ENCODE results near the gene CHST5.
"Not testable (repeated sequence)": the region's sequence is repeated elsewhere in the genome, so short reads cannot be mapped to it uniquely, and the experiment has no call there.

The CHST5 gene

DNA sequence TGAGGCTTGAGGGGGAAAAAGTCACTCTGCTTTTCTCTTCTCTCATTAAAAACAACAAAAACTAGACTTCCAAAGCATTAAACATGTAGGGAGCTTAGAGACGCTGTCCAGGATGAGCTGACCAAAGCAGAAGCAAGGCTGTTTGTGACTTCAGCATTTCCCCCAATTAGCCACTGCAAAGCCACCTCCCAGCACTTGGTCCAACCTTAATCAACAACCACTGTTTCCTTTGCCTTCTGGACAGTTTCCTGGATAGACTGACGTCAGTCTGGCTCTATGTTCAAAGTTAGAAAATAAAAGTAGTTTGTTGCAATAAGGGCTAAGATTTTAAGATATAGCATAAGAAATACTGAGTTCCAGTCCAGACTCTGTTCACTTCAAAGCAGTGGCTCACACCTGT, 17.0 kb upstream of the CHST5 start:
- no peaks in the 10 kb centered on the region for H3K9me3 ChIP-seq (ENCODE audit: control insufficient read depth, insufficient read depth, low read length)
- H3K27ac ChIP-seq (ENCODE audit: low read length), result no peak overlapping the region
- no peaks in the 10 kb centered on the region for H3K36me3 ChIP-seq (ENCODE audit: control insufficient read depth, insufficient read depth, low read length)
- DNase-seq (ENCODE audit: low read depth, low spot score), result no peak
- no peaks in the 10 kb centered on the region for H3K4me1 ChIP-seq (ENCODE audit: control insufficient read depth, insufficient read depth, low read length)
- no CpG with 5 or more reads among the region's 2 CpGs for WGBS (ENCODE audit: insufficient coverage, insufficient read length)
- no peak overlapping the region for H3K4me3 ChIP-seq (ENCODE audit: low read length)
- no peaks in the 10 kb centered on the region for H3K27me3 ChIP-seq (ENCODE audit: control insufficient read depth, insufficient read depth, low read length)

- Histone ChIP-seq H3K27ac (ENCODE audit: low read length) (no peak overlapping the region), H3K27me3 (ENCODE audit: control insufficient read depth, insufficient read depth, low read length) (no peaks in the 10 kb centered on the region), H3K4me3 (ENCODE audit: low read length) (no peak overlapping the region), H3K9me3 (ENCODE audit: control insufficient read depth, insufficient read depth, low read length) (no peaks in the 10 kb centered on the region), H3K36me3 (ENCODE audit: control insufficient read depth, insufficient read depth, low read length) (no peaks in the 10 kb centered on the region), H3K4me1 (ENCODE audit: control insufficient read depth, insufficient read depth, low read length) (no peaks in the 10 kb centered on the region)
- WGBS (ENCODE audit: insufficient coverage, insufficient read length), result no CpG with 5 or more reads among the region's 7 CpGs
- DNase-seq (ENCODE audit: low read depth, low spot score), result no peak
These were observed 14.3 kb upstream of the CHST5 start for GRCh38 chr16:75550211-75550662.

- not testable (repeated sequence) for H3K4me1 ChIP-seq (ENCODE audit: control insufficient read depth, insufficient read depth, low read length); H3K36me3 ChIP-seq (ENCODE audit: control insufficient read depth, insufficient read depth, low read length); H3K27me3 ChIP-seq (ENCODE audit: control insufficient read depth, insufficient read depth, low read length); DNase-seq (ENCODE audit: low read depth, low spot score); H3K9me3 ChIP-seq (ENCODE audit: control insufficient read depth, insufficient read depth, low read length); H3K4me3 ChIP-seq (ENCODE audit: low read length); H3K27ac ChIP-seq (ENCODE audit: low read length)
- no CpG with 5 or more reads among the region's 9 CpGs for WGBS (ENCODE audit: insufficient coverage, insufficient read length)
These were observed 12.5 kb upstream of the CHST5 start for GRCh38 chr16:75548456-75548855.

- H3K4me3 ChIP-seq (ENCODE audit: low read length), result no peak overlapping the region
- WGBS (ENCODE audit: insufficient coverage, insufficient read length), result no CpG with 5 or more reads among the region's 7 CpGs
- H3K9me3 ChIP-seq (ENCODE audit: control insufficient read depth, insufficient read depth, low read length), result no peaks in the 10 kb centered on the region
- H3K27ac ChIP-seq (ENCODE audit: low read length), result no peak overlapping the region
- no peaks in the 10 kb centered on the region for H3K27me3 ChIP-seq (ENCODE audit: control insufficient read depth, insufficient read depth, low read length)
- H3K36me3 ChIP-seq (ENCODE audit: control insufficient read depth, insufficient read depth, low read length), result peaks cover 2% of the 10 kb centered on the region; the same call in 1 of the 2 replicates
- DNase-seq (ENCODE audit: low read depth, low spot score), result no peak
- H3K4me1 ChIP-seq (ENCODE audit: control insufficient read depth, insufficient read depth, low read length), result no peaks in the 10 kb centered on the region
These were observed 10.4 kb upstream of the CHST5 start for GRCh38 chr16:75546293-75546692.

DNA sequence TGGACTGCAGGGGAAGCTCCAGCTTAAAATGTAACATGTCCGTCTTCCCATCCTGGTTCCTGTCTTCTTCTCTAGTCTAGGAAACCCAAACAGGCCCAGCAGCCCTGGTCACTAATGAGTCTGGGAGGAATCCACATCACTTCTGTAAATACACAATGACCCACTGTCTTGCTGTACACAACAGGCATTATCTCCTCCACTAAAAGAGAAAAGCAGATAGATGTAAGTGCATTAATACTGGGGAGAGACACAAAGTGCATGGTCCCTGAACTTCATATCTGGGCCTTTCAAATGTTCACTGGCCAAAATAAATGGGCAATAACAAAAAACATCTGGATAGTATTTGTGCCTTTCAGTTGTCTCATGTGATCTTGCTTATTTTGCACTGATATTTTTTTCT, 10.0 kb upstream of the CHST5 start:
- WGBS (ENCODE audit: insufficient coverage, insufficient read length), result no CpG with 5 or more reads among the region's 1 CpG
- H3K27ac ChIP-seq (ENCODE audit: low read length); H3K36me3 ChIP-seq (ENCODE audit: control insufficient read depth, insufficient read depth, low read length); H3K27me3 ChIP-seq (ENCODE audit: control insufficient read depth, insufficient read depth, low read length); H3K9me3 ChIP-seq (ENCODE audit: control insufficient read depth, insufficient read depth, low read length); H3K4me1 ChIP-seq (ENCODE audit: control insufficient read depth, insufficient read depth, low read length); DNase-seq (ENCODE audit: low read depth, low spot score); H3K4me3 ChIP-seq (ENCODE audit: low read length): not testable (repeated sequence)

DNA sequence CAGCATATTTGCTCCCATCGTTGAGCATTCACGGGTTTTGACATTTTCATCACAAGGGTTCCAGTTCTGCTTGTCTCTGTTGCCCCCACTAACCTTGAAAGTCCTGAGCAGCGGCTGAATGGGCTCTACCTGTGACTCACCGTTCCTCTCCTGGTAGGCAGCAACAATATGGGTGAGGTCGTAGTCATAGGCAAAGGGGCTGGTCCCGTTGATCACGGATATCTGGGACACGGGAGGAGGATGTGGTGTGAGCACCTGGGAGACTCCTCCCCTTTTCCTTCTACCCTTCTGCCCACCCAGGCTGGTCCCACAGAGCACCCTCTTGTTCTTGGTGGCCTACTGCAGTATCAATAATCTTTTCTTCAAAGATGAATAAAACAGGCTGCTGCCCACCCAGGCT, 6.6 kb upstream of the CHST5 start:
- not testable (repeated sequence) for DNase-seq (ENCODE audit: low read depth, low spot score); H3K36me3 ChIP-seq (ENCODE audit: control insufficient read depth, insufficient read depth, low read length); H3K27me3 ChIP-seq (ENCODE audit: control insufficient read depth, insufficient read depth, low read length); H3K9me3 ChIP-seq (ENCODE audit: control insufficient read depth, insufficient read depth, low read length); H3K4me1 ChIP-seq (ENCODE audit: control insufficient read depth, insufficient read depth, low read length); H3K4me3 ChIP-seq (ENCODE audit: low read length); H3K27ac ChIP-seq (ENCODE audit: low read length)
- no CpG with 5 or more reads among the region's 8 CpGs for WGBS (ENCODE audit: insufficient coverage, insufficient read length)

- WGBS (ENCODE audit: insufficient coverage, insufficient read length), result no CpG with 5 or more reads among the region's 5 CpGs
- Histone ChIP-seq H3K4me3 (ENCODE audit: low read length) (no peak overlapping the region), H3K4me1 (ENCODE audit: control insufficient read depth, insufficient read depth, low read length) (no peaks in the 10 kb centered on the region), H3K9me3 (ENCODE audit: control insufficient read depth, insufficient read depth, low read length) (no peaks in the 10 kb centered on the region), H3K27ac (ENCODE audit: low read length) (no peak overlapping the region), H3K36me3 (ENCODE audit: control insufficient read depth, insufficient read depth, low read length) (peaks cover 2% of the 10 kb centered on the region; the same call in 1 of the 2 replicates), H3K27me3 (ENCODE audit: control insufficient read depth, insufficient read depth, low read length) (no peaks in the 10 kb centered on the region)
- no peak for DNase-seq (ENCODE audit: low read depth, low spot score)
These were observed 5.3 kb upstream of the CHST5 start for GRCh38 chr16:75541236-75541635.

DNA sequence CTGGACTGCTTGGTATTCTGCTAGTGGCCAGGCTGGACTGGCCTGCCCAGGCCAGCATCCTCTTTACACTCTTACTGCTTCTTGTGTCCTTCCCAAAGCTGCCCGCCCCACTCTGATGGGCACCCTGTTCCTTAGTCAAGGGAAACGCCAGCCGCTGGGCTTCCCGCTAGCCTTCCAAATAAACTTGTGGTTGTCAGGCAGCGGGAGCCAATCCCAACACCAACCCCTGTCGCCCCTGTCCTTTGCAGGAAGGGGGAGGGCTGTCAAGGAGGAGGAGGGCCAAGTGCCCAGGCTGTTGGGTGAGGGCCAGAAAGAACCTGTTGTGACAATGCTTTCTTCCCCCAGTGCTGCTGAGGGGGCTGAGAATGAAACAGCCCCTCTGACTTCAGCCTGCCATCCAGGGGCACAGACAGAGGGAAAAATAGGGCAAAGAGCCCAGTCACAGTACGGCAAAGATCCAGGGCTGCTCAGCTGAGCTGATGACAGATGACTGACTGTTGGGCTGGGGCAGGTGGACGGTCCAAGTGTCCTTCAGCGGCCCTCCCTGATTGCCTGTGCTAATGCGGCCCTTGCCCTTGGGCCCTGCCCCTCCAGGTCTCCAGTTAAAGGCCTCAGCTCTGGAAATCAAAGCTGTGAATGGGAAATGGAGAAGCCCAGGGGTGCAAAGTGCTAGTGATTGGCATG, 3.1 kb upstream of the CHST5 start:
- H3K27me3 ChIP-seq (ENCODE audit: control insufficient read depth, insufficient read depth, low read length); H3K36me3 ChIP-seq (ENCODE audit: control insufficient read depth, insufficient read depth, low read length); H3K4me1 ChIP-seq (ENCODE audit: control insufficient read depth, insufficient read depth, low read length); DNase-seq (ENCODE audit: low read depth, low spot score); H3K27ac ChIP-seq (ENCODE audit: low read length); H3K4me3 ChIP-seq (ENCODE audit: low read length); H3K9me3 ChIP-seq (ENCODE audit: control insufficient read depth, insufficient read depth, low read length): not testable (repeated sequence)
- WGBS (ENCODE audit: insufficient coverage, insufficient read length), result no CpG with 5 or more reads among the region's 10 CpGs

DNA sequence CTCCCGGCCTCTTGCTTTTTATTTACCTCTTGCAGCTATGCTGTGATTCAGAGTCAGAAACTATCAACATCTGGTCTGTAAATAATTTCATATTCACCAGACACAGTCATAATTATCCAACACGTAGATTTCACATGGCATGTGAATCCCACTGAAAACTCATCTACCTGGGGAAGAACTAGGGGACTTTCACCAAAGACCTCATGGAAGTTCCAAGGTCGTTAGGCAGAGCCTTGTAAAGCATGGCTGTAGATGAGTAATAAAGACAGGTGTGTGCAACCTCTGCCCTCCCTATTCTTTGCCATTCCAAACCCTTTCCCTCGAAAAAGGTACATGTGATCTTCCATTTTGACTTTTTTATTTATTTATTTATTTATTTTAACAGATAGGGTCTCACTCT, 1.9 kb upstream of the CHST5 start:
- peaks cover 2% of the 10 kb centered on the region; the same call in 1 of the 2 replicates for H3K36me3 ChIP-seq (ENCODE audit: control insufficient read depth, insufficient read depth, low read length)
- H3K4me1 ChIP-seq (ENCODE audit: control insufficient read depth, insufficient read depth, low read length), result no peaks in the 10 kb centered on the region
- no peaks in the 10 kb centered on the region for H3K9me3 ChIP-seq (ENCODE audit: control insufficient read depth, insufficient read depth, low read length)
- H3K27ac ChIP-seq (ENCODE audit: low read length), result no peak overlapping the region
- no peak for DNase-seq (ENCODE audit: low read depth, low spot score)
- WGBS (ENCODE audit: insufficient coverage, insufficient read length), result no CpG with 5 or more reads among the region's 4 CpGs
- H3K4me3 ChIP-seq (ENCODE audit: low read length), result no peak overlapping the region
- H3K27me3 ChIP-seq (ENCODE audit: control insufficient read depth, insufficient read depth, low read length), result no peaks in the 10 kb centered on the region

DNA sequence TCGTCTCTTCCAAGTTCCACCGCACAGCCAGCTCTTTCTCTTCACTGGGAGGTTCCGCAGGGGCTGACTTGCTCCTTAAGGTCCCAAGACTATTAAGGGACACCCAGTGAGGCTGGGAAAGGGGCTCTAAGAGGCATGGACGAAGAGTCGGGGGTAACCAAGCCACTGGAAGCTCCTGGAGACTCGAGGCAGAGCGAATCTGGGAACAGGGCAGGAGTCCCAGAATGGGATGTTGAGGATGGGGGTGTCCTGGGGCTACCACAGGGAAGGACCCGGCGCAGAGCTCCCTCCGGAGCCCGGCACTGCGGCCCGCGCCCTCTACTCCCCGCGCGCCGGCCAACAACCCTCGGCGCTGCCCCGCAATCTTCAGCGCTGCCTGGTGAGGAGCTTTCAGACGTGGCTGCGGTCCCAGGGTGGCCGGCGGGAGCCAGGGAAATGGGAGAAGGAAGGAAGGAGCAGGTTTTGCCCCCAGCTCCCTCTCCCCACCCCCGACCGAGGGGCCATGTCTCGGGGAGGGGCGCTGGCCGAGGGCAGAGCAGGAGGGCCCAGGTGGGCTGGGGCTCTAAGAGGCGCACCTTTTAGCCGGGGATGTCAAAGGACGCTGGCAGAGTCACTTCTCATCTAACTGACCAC, 581 bp downstream of the CHST5 start:
- Histone ChIP-seq H3K27ac (ENCODE audit: low read length) (no peak overlapping the region), H3K4me1 (ENCODE audit: control insufficient read depth, insufficient read depth, low read length) (no peaks in the 10 kb centered on the region), H3K36me3 (ENCODE audit: control insufficient read depth, insufficient read depth, low read length) (no peaks in the 10 kb centered on the region), H3K9me3 (ENCODE audit: control insufficient read depth, insufficient read depth, low read length) (no peaks in the 10 kb centered on the region), H3K27me3 (ENCODE audit: control insufficient read depth, insufficient read depth, low read length) (no peaks in the 10 kb centered on the region), H3K4me3 (ENCODE audit: low read length) (no peak overlapping the region; the same call in 1 of the 2 replicates)
- no CpG with 5 or more reads among the region's 34 CpGs for WGBS (ENCODE audit: insufficient coverage, insufficient read length)
- DNase-seq (ENCODE audit: low read depth, low spot score), result no peak

Measured in iPS DF 6.9 (cell line).